Measurements from ENCODE around the gene SSX2B.
"Not testable (repeated sequence)": the region's sequence is repeated elsewhere in the genome, so short reads cannot be mapped to it uniquely, and the experiment has no call there.

DNA sequence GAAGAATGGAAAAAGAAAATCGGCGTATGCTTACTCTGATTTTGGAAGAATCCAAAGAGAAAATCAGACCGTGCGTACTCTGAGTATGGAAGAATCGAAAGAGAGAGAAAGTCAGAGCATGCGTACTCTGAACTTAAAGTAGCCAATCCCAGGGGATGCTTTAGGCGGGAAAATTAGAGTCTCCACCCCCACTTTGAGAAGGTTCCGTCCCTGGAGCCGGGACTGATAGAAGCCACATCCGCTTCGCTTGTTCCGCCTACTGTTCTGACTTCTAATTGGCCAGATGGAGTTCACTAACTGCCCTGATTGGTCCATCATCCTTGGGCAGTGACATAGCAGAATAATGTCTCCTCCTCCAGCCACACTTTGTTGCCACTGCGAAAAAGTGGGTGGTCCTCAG is 44.0 kb upstream of the SSX2B start, which contains the start of gene SSX2:
- TF ChIP-seq POLR2A (IDR thresholded peaks at IDR 0.05); POLR2AphosphoS5 (IDR thresholded peaks at IDR 0.05); EP300 (IDR thresholded peaks at IDR 0.05; ENCODE audit: low read depth): not testable (repeated sequence)

Data from transverse colon (tissue), 3 donors.